ENCODE measurements around the gene PBX4.

DNA sequence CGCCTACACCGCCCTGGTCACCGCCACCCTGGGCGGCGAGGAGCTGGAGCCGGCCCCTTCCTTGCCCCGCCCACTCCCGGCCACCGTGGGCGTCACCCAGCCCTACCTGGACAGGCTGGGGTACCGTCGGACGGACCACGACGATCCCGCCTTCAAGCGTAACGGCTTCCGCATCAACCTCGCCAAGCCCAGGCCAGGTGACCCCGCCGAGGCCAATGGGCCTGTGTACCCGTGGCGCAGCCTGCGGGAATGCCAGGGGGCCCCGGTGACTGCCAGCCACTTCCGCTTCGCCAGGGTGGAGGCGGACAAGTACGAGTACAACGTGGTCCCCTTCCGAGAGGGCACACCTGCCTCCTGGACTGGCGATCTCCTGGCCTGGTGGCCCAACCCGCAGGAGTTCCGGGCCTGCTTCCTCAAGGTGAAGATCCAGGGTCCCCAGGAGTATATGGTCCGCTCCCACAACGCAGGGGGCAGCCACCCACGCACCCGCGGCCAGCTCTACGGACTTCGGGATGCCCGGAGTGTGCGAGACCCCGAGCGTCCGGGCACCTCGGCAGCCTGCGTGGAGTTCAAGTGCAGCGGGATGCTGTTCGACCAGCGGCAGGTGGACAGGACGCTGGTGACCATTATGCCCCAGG lies 73.4 kb downstream of the PBX4 start:
- TF ChIP-seq POLR2A (IDR thresholded peaks at IDR 0.05; ENCODE audit: low read depth, low read length) (no peak), POU2F2 (IDR thresholded peaks at IDR 0.05; ENCODE audit: low read depth, low read length) (no peak), POLR2AphosphoS5 (IDR thresholded peaks at IDR 0.05; ENCODE audit: low read depth, low read length) (no peak), TAF1 (IDR thresholded peaks at IDR 0.05; ENCODE audit: low read depth, low read length) (no peak), PAX5 (IDR thresholded peaks at IDR 0.05; ENCODE audit: insufficient read depth, low read length, severe bottlenecking) (no peak), SPI1 (IDR thresholded peaks at IDR 0.05; ENCODE audit: low read depth, low read length) (no peak)
